Measurements from ENCODE around the gene GLIS1.
A peak's percentile ranks its signal among the peaks of the same experiment; 100 is the strongest.
"Not testable (repeated sequence)": the region's sequence is repeated elsewhere in the genome, so short reads cannot be mapped to it uniquely, and the experiment has no call there.

The GLIS1 gene

GRCh38 chr1:53557369-53557768 lies 181.6 kb downstream of the GLIS1 start:
- H3K36me3 ChIP-seq (ENCODE audit: control insufficient read depth in 1 of 2, insufficient read depth in 2 of 2, low read depth in 1 of 2, low read length in 2 of 2) = peaks cover 0 to 42% of the 10 kb centered on the region in 2 experiments
- WGBS = 82% methylated on average over 2 of the region's 4 CpGs

GRCh38 chr1:53556657-53557227 lies 182.2 kb downstream of the GLIS1 start:
- no peak overlapping the region for H3K4me2 ChIP-seq (ENCODE audit: low read length, poor library complexity, severe bottlenecking)
- no peak overlapping the region for H2AFZ ChIP-seq (ENCODE audit: low read depth, low read length)
- H2BK12ac ChIP-seq (ENCODE audit: low read length in 2 of 2) = no peak overlapping the region
- no peak overlapping the region for H3K9ac ChIP-seq (ENCODE audit: low read length)
- no peak overlapping the region for H4K91ac ChIP-seq (ENCODE audit: low read length)
- no peak overlapping the region for H3K18ac ChIP-seq (ENCODE audit: low read depth in 1 of 2, low read length in 2 of 2)
- H3K36me3 ChIP-seq (ENCODE audit: control insufficient read depth in 1 of 2, insufficient read depth in 2 of 2, low read depth in 1 of 2, low read length in 2 of 2) = peaks cover 0 to 39% of the 10 kb centered on the region in 2 experiments
- no peak overlapping the region for H2BK15ac ChIP-seq (ENCODE audit: low read depth, poor library complexity, severe bottlenecking)
- H3K4ac ChIP-seq (ENCODE audit: low read depth in 1 of 2, low read length in 2 of 2) = no peak overlapping the region
- H3K9me3 ChIP-seq (ENCODE audit: control insufficient read depth, low read length) = no peaks in the 10 kb centered on the region
- no peak overlapping the region for H2BK5ac ChIP-seq (ENCODE audit: low read depth, low read length, poor library complexity, severe bottlenecking)
- H2AK5ac ChIP-seq (ENCODE audit: low read length, severe bottlenecking) = no peak overlapping the region
- 95% methylated on average over 3 of the region's 3 CpGs for WGBS
- peaks cover 42% of the 10 kb centered on the region for H3K4me1 ChIP-seq (ENCODE audit: control insufficient read depth, insufficient read depth, low read depth, low read length)
- no peak overlapping the region for H3K23ac ChIP-seq (ENCODE audit: low read length in 2 of 2)
- no peak overlapping the region for H4K8ac ChIP-seq (ENCODE audit: low read length)
- H3K27me3 ChIP-seq (ENCODE audit: control insufficient read depth in 1 of 2, insufficient read depth in 1 of 2, low read length in 2 of 2) = peaks cover 0 to 32% of the 10 kb centered on the region in 2 experiments
- no peak overlapping the region for H2BK120ac ChIP-seq (ENCODE audit: low read depth, low read length)
- no peak overlapping the region for H3K27ac ChIP-seq (ENCODE audit: low read length, poor library complexity, severe bottlenecking)
- DNase-seq = no peak
- no peak overlapping the region for H3K14ac ChIP-seq (ENCODE audit: low read length in 2 of 2)
- peaks cover 32% of the 10 kb centered on the region for H3K79me1 ChIP-seq (replicated peaks; ENCODE audit: low read length, poor library complexity, severe bottlenecking)
- H3K4me3 ChIP-seq (ENCODE audit: insufficient read depth in 1 of 2, low read depth in 1 of 2, low read length in 2 of 2) = no peak overlapping the region

More at GRCh38 chr1:53557369-53557768, 181.6 kb downstream of the GLIS1 start:
- Histone ChIP-seq H3K9ac (ENCODE audit: low read length) (no peak overlapping the region), H2BK12ac (ENCODE audit: low read length in 2 of 2) (no peak overlapping the region), H3K27me3 (ENCODE audit: control insufficient read depth in 1 of 2, insufficient read depth in 1 of 2, low read length in 2 of 2) (peaks cover 0 to 38% of the 10 kb centered on the region in 2 experiments), H4K91ac (ENCODE audit: low read length) (no peak overlapping the region), H3K9me3 (ENCODE audit: control insufficient read depth, low read length) (no peaks in the 10 kb centered on the region), H2BK5ac (ENCODE audit: low read depth, low read length, poor library complexity, severe bottlenecking) (no peak overlapping the region), H2BK15ac (ENCODE audit: low read depth, poor library complexity, severe bottlenecking) (no peak overlapping the region), H3K4ac (ENCODE audit: low read depth in 1 of 2, low read length in 2 of 2) (no peak overlapping the region), H2AK5ac (ENCODE audit: low read length, severe bottlenecking) (no peak overlapping the region), H4K8ac (ENCODE audit: low read length) (no peak overlapping the region), H3K23ac (ENCODE audit: low read length in 2 of 2) (no peak overlapping the region), H2BK120ac (ENCODE audit: low read depth, low read length) (no peak overlapping the region), H3K4me3 (ENCODE audit: insufficient read depth in 1 of 2, low read depth in 1 of 2, low read length in 2 of 2) (no peak overlapping the region), H3K27ac (ENCODE audit: low read length, poor library complexity, severe bottlenecking) (no peak overlapping the region), H3K79me1 (replicated peaks; ENCODE audit: low read length, poor library complexity, severe bottlenecking) (peaks cover 37% of the 10 kb centered on the region), H3K18ac (ENCODE audit: low read depth in 1 of 2, low read length in 2 of 2) (no peak overlapping the region), H3K4me2 (ENCODE audit: low read length, poor library complexity, severe bottlenecking) (no peak overlapping the region), H2AFZ (ENCODE audit: low read depth, low read length) (no peak overlapping the region), H3K14ac (ENCODE audit: low read length in 2 of 2) (no peak overlapping the region), H3K4me1 (ENCODE audit: control insufficient read depth, insufficient read depth, low read depth, low read length) (peaks cover 43% of the 10 kb centered on the region)
- no peak for DNase-seq

- not testable (repeated sequence) for H3K14ac ChIP-seq (ENCODE audit: low read length in 2 of 2); DNase-seq; H3K9ac ChIP-seq (ENCODE audit: low read length); H3K4ac ChIP-seq (ENCODE audit: low read depth in 1 of 2, low read length in 2 of 2); H2BK120ac ChIP-seq (ENCODE audit: low read depth, low read length); H2BK15ac ChIP-seq (ENCODE audit: low read depth, poor library complexity, severe bottlenecking); H3K27ac ChIP-seq (ENCODE audit: low read length, poor library complexity, severe bottlenecking); H3K4me2 ChIP-seq (ENCODE audit: low read length, poor library complexity, severe bottlenecking); H4K8ac ChIP-seq (ENCODE audit: low read length); H3K23ac ChIP-seq (ENCODE audit: low read length in 2 of 2); H2AK5ac ChIP-seq (ENCODE audit: low read length, severe bottlenecking); H2BK12ac ChIP-seq (ENCODE audit: low read length in 2 of 2); H3K4me3 ChIP-seq (ENCODE audit: insufficient read depth in 1 of 2, low read depth in 1 of 2, low read length in 2 of 2); H2BK5ac ChIP-seq (ENCODE audit: low read depth, low read length, poor library complexity, severe bottlenecking); H2AFZ ChIP-seq (ENCODE audit: low read depth, low read length); H3K9me3 ChIP-seq (ENCODE audit: control insufficient read depth, low read length); H3K18ac ChIP-seq (ENCODE audit: low read depth in 1 of 2, low read length in 2 of 2)
- Histone ChIP-seq H3K4me1 (ENCODE audit: control insufficient read depth, insufficient read depth, low read depth, low read length) (peaks cover 45% of the 10 kb centered on the region), H3K79me1 (replicated peaks; ENCODE audit: low read length, poor library complexity, severe bottlenecking) (peaks cover 31% of the 10 kb centered on the region), H3K36me3 (ENCODE audit: control insufficient read depth in 1 of 2, insufficient read depth in 2 of 2, low read depth in 1 of 2, low read length in 2 of 2) (peaks cover 0 to 33% of the 10 kb centered on the region in 2 experiments), H3K27me3 (ENCODE audit: control insufficient read depth in 1 of 2, insufficient read depth in 1 of 2, low read length in 2 of 2) (peaks cover 0 to 28% of the 10 kb centered on the region in 2 experiments), H4K91ac (ENCODE audit: low read length) (peak overlapping the region; percentile 44)
- WGBS = 91% methylated on average over 2 of the region's 2 CpGs
Measured at GRCh38 chr1:53555620-53556326, 183.2 kb downstream of the GLIS1 start.

GRCh38 chr1:53554592-53555305 lies 184.2 kb downstream of the GLIS1 start:
- no peak for DNase-seq
- Histone ChIP-seq H4K91ac (ENCODE audit: low read length) (no peak overlapping the region), H3K14ac (ENCODE audit: low read length in 2 of 2) (no peak overlapping the region), H3K4me2 (ENCODE audit: low read length, poor library complexity, severe bottlenecking) (no peak overlapping the region), H3K9ac (ENCODE audit: low read length) (no peak overlapping the region), H3K27ac (ENCODE audit: low read length, poor library complexity, severe bottlenecking) (no peak overlapping the region), H3K9me3 (ENCODE audit: control insufficient read depth, low read length) (no peaks in the 10 kb centered on the region), H4K8ac (ENCODE audit: low read length) (no peak overlapping the region), H3K4me1 (ENCODE audit: control insufficient read depth, insufficient read depth, low read depth, low read length) (peaks cover 46% of the 10 kb centered on the region), H3K4me3 (ENCODE audit: insufficient read depth in 1 of 2, low read depth in 1 of 2, low read length in 2 of 2) (no peak overlapping the region), H3K23ac (ENCODE audit: low read length in 2 of 2) (no peak overlapping the region), H2BK5ac (ENCODE audit: low read depth, low read length, poor library complexity, severe bottlenecking) (no peak overlapping the region), H3K79me1 (replicated peaks; ENCODE audit: low read length, poor library complexity, severe bottlenecking) (peaks cover 26% of the 10 kb centered on the region), H2BK120ac (ENCODE audit: low read depth, low read length) (no peak overlapping the region), H2AFZ (ENCODE audit: low read depth, low read length) (no peak overlapping the region), H2BK12ac (ENCODE audit: low read length in 2 of 2) (no peak overlapping the region), H3K36me3 (ENCODE audit: control insufficient read depth in 1 of 2, insufficient read depth in 2 of 2, low read depth in 1 of 2, low read length in 2 of 2) (peaks cover 0 to 23% of the 10 kb centered on the region in 2 experiments), H2BK15ac (ENCODE audit: low read depth, poor library complexity, severe bottlenecking) (no peak overlapping the region), H3K18ac (ENCODE audit: low read depth in 1 of 2, low read length in 2 of 2) (no peak overlapping the region), H3K4ac (ENCODE audit: low read depth in 1 of 2, low read length in 2 of 2) (no peak overlapping the region), H3K27me3 (ENCODE audit: control insufficient read depth in 1 of 2, insufficient read depth in 1 of 2, low read length in 2 of 2) (peaks cover 0 to 20% of the 10 kb centered on the region in 2 experiments), H2AK5ac (ENCODE audit: low read length, severe bottlenecking) (no peak overlapping the region)
- 91% methylated on average over 10 of the region's 11 CpGs for WGBS
